Endothelial cell of hepatic sinusoid (primary cell): ENCODE results near the gene IFRD1.

Experiments used
- in situ Hi-C: cut with HindIII; loops from 2 replicates; pipeline ENCODE4 v1.10.0; 2017; ENCODE audit warnings: low sequenced_read_pairs

Gene IFRD1

DNA sequence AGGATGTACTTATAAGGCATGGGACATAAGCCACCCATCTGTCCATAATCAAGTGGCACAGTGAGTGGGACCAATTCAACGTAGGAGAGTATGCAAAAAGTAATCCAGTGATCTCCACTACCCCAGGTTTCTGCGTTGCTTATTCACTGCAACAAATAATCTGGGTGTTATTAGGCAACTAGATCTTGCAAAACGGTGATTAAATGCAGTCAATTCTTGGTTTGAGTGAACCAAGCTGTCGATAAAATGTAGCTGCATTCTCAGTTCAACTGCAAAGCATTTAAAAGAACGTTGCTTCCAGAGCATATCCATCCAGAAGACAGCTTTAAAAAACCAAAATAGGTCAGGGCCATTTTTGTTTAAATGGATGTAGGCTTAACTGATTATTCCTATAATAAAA lies 35.5 kb downstream of the IFRD1 start:
- in situ Hi-C loops = no loop called here

GRCh38 chr7:112487457-112488263 lies 37.4 kb downstream of the IFRD1 start:
- in situ Hi-C loops = no loop called here

GRCh38 chr7:112488264-112488552 lies 37.9 kb downstream of the IFRD1 start:
- in situ Hi-C loops = no loop called here

DNA sequence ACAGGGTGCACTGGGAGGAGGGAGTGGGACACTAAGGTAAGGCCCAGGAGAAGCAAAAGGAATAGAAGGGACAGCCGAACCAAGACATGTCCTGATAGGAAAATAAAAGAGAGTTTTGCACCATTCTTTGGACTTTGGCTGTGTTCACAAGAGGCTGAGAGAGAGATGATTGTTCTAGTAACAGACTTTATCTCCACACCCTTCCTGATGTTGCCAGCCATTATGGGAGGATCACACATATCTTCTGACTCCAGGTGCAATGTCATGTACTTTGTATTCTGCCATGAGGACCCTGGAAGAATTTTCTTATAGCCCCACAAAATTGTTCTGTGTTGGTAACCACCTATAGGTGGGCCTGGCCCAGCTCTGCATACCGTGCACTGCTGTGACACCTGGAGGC lies 41.9 kb downstream of the IFRD1 start:
- in situ Hi-C loops = no loop called here

- in situ Hi-C loops = no loop called here
Measured at GRCh38 chr7:112494656-112495055, 44.4 kb downstream of the IFRD1 start.

DNA sequence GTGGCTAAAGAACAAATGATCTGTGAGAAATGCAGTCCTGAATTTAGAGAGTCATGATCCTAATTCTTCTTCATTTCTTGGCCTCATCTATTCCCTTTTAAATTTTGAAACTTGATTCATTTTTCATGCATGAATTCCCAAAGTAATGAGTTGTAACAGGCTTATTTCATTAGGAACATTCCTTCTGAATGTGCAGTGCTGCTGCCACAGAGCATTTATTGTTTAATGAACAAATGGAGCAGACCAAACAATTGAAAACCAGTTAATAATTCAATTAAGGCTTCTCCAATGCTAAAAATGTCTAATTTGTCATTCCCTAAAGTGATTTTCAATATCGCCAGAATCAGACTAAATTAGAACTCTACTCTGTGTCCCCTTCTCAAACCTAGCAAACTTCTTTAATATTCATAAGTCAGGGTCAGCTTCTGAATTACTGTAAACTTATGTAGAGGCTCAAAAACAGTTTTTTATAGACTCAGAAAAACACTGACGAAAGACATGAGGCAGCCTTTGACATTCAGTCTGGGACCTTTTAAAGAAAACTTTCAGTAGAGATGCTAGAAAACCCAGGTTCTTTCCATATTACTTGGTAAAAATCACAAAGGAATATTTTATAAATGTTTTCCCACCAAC lies 45.0 kb downstream of the IFRD1 start:
- in situ Hi-C loops = no loop called here

DNA sequence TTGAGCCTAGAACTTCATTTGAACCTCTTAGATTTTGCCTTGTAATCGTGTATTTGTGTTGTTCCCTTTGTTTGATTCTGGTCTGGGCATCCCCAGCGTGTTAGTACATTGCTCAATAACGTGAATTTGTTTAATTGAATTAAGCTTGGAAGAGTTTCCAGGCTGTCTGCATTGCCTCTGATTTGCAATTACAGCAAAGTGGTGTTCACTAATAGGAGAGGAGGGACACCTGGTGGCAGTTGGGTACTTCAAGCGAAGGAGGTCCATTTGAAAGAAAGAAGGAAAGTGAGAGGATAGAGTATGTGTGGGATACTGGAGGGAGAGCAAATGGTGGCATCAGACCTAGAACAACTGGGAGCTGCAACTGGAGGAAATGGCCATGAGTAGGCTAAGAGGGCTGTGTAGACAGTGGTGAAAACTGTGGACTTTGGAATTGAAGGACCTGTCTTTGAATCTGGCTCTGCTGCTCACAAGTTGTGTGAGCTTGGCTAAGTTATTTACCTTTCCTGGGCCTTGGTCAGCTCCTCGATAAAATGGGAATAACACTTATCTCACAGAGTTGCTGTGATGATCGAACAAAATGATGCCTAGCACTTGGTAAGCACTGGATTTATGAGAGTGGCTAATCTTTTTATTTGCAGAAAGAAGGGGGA lies 45.7 kb downstream of the IFRD1 start:
- in situ Hi-C loops = no loop called here

- in situ Hi-C loops = no loop called here
Measured at GRCh38 chr7:112497481-112497880, 47.2 kb downstream of the IFRD1 start.

DNA sequence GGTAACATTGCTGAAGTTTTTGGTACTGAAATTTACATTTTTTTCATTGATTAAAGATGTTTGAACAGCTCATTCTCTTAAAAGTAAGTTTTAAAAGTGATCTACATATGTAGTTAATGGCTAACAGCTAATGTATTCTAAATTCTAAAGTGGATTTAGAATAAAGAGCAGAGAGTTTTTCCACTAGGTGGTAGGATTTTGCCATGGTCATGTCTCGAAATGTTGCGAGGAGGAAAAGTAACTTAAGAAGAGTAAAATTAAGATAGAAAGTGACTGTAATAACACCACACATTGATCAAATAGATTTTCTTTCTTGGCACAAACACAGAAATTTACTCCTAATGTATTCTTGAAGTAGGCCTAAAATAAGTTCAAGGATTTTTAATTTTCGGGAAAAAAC lies 50.4 kb downstream of the IFRD1 start:
- in situ Hi-C loops = no loop called here

GRCh38 chr7:112501801-112502503 lies 51.7 kb downstream of the IFRD1 start:
- in situ Hi-C loops = no loop called here

- in situ Hi-C loops = no loop called here
Measured at GRCh38 chr7:112502700-112503099, 52.4 kb downstream of the IFRD1 start.

GRCh38 chr7:112503361-112503972 lies 53.2 kb downstream of the IFRD1 start:
- in situ Hi-C loops = no loop called here

- in situ Hi-C loops = no loop called here
Measured at GRCh38 chr7:112504093-112504695, 53.9 kb downstream of the IFRD1 start.

DNA sequence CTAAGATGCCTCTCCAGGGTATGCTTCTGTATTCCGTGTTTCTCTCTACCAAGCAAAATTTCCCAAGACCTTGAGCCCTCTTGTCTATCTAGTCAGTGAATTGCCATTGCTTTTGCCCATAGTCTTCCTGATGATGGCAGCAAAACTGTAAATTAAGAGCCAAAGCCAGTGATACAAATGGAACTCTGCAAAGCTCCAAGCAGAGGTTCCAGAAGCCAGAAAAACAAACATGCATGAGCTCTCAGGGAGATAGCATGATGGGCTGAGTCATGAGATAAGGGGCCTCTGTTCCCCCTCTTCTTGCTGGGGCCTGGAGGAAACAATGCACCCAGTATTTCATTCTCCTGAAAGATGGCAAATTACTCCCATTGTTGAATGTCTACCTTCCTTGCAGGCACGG lies 55.2 kb downstream of the IFRD1 start:
- in situ Hi-C loops = no loop called here

DNA sequence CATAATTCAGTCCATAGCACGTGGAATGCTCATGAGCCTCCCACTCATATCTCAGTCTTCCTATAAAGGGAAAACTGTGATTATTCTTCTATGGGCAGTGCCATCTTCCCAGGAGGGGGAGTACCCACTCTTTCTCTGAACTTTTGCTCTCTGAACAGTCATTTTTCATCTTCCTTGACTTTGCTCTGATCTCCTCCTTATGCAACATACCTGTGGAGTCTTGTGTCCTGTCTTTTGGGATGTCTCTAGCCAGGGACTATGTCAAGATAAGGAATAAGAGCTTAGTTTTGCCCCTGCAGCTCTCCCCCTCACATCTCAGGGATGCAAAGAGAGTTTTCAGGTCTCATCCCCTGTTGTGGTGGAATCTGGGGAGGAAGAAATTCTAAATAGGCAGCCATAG lies 58.1 kb downstream of the IFRD1 start:
- in situ Hi-C loops = no loop called here

DNA sequence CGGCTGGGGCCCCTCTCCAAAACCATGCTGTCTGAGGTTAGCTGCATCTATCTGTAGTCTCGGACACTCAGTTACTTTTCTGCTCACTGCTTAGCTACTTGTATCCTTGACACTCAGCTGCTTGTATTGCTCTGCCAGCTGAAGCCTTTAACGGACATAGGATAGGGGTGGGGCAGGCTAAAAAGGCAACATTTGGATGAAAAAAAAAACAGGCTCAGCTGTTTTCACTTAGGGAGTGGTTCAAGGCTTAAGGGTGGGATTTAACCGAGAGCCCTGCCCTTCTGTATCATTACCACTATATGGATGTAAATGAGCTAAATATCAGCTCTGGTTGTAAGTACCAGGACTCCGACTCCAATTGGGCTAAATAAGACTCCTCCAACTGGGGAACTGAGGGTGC lies 59.1 kb downstream of the IFRD1 start:
- in situ Hi-C loops = no loop called here

GRCh38 chr7:112510001-112510742 lies 59.9 kb downstream of the IFRD1 start:
- in situ Hi-C loops = no loop called here

DNA sequence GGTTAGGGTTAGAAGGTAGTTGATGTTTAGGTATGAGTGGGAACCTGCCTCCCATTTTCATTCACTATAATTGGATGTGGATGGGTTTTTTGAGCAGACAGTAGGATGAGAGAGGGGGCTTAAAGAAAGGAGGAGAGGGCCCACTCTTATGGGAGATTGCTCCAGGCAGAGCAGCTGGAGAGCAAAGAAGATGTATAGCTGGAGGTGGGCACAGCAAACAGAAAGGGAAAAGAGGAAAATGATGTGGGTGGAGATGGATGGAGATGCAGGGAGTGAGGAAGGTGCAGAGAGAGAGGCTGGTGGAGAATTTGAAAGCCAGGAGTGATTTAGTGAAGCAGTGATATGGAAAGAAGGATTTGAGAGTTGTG lies 60.5 kb downstream of the IFRD1 start:
- in situ Hi-C loops = no loop called here

GRCh38 chr7:112511451-112512202 lies 61.4 kb downstream of the IFRD1 start:
- in situ Hi-C loops = no loop called here
